Measurements from ENCODE around the gene PXMP4.

DNA sequence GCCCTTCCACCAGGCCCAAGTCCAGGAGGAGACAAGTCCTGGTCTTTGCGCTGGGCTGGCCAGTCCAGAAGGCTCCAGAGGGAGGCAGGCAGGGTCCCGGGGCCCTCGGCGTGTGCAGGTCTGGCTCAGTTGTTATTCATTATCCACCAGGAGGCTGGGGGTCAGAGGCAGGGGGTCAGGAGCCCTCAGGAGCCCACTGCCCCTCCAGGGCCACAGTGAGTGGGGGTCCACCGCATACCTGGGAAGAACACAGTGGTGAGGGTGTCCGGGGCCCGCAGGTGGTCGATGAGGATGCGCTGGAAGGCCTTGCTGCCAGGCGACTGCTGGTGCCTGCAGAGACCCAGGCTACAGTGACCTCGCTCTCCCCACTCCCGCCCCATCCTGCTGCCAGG is 62.4 kb downstream of the PXMP4 start:
- TF ChIP-seq, protein P1, sequence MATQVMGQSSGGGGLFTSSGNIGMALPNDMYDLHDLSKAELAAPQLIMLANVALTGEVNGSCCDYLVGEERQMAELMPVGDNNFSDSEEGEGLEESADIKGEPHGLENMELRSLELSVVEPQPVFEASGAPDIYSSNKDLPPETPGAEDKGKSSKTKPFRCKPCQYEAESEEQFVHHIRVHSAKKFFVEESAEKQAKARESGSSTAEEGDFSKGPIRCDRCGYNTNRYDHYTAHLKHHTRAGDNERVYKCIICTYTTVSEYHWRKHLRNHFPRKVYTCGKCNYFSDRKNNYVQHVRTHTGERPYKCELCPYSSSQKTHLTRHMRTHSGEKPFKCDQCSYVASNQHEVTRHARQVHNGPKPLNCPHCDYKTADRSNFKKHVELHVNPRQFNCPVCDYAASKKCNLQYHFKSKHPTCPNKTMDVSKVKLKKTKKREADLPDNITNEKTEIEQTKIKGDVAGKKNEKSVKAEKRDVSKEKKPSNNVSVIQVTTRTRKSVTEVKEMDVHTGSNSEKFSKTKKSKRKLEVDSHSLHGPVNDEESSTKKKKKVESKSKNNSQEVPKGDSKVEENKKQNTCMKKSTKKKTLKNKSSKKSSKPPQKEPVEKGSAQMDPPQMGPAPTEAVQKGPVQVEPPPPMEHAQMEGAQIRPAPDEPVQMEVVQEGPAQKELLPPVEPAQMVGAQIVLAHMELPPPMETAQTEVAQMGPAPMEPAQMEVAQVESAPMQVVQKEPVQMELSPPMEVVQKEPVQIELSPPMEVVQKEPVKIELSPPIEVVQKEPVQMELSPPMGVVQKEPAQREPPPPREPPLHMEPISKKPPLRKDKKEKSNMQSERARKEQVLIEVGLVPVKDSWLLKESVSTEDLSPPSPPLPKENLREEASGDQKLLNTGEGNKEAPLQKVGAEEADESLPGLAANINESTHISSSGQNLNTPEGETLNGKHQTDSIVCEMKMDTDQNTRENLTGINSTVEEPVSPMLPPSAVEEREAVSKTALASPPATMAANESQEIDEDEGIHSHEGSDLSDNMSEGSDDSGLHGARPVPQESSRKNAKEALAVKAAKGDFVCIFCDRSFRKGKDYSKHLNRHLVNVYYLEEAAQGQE (IDR thresholded peaks at IDR 0.05; ENCODE audit: insufficient read depth in 1 of 2, low read depth in 2 of 2, low read length in 1 of 2) = no peak
- TF ChIP-seq, protein P2, sequence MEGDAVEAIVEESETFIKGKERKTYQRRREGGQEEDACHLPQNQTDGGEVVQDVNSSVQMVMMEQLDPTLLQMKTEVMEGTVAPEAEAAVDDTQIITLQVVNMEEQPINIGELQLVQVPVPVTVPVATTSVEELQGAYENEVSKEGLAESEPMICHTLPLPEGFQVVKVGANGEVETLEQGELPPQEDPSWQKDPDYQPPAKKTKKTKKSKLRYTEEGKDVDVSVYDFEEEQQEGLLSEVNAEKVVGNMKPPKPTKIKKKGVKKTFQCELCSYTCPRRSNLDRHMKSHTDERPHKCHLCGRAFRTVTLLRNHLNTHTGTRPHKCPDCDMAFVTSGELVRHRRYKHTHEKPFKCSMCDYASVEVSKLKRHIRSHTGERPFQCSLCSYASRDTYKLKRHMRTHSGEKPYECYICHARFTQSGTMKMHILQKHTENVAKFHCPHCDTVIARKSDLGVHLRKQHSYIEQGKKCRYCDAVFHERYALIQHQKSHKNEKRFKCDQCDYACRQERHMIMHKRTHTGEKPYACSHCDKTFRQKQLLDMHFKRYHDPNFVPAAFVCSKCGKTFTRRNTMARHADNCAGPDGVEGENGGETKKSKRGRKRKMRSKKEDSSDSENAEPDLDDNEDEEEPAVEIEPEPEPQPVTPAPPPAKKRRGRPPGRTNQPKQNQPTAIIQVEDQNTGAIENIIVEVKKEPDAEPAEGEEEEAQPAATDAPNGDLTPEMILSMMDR (IDR thresholded peaks at IDR 0.05) = no peak
- no peak for TF ChIP-seq TCF7L2 (IDR thresholded peaks at IDR 0.05; ENCODE audit: low read depth, low read length)
- no peak for TF ChIP-seq POLR2AphosphoS5 (IDR thresholded peaks at IDR 0.05; ENCODE audit: low read depth, low read length)
